ENCODE measurements around the gene TTLL5. TPM values are rescaled to one million over a fixed set of nuclear protein-coding genes. Genes with fewer than 3 reads are reported as not detected.

Gene TTLL5
- total and polyA plus RNA-seq, 10 of the 15 experiments (the other 5 are each of a cell fraction or from before 2014, with no cell fraction given), result 3.2 to 25.9 (median 13.8) TPM

DNA sequence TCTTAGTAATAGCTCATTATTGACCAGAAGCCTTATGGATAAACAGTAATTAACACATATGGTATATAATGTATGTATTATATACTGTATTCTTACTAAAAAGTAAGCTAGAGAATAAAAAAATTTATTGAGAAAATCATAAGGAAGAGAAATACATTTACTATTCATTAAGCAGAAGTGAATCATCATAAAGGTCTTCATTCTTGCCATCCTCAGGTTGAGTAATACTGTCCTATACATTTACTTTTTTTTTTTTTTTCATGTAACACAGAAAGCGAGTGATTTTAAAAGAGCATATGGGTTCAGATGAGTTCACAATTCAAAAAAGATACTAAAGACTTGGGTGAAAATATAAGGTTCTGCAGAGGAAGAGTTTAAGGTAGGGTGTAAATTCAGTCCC is 168.3 kb downstream of the TTLL5 start:
- Histone ChIP-seq H3K4me2 (ENCODE audit: control insufficient read depth, insufficient read depth) (no peak overlapping the region), H3K27ac (ENCODE audit: control insufficient read depth, insufficient read depth) (no peak overlapping the region), H3K9ac (ENCODE audit: control insufficient read depth, insufficient read depth, low read length) (no peak overlapping the region), H3K27me3 (replicated peaks in 1 of 2; ENCODE audit: control insufficient read depth in 2 of 2, insufficient read depth in 2 of 2, low read length in 1 of 2) (no peaks in the 10 kb centered on the region), H3K79me2 (ENCODE audit: control insufficient read depth, insufficient read depth, low read length) (no peaks in the 10 kb centered on the region), H3K4me3 (no peak overlapping the region), H3K9me3 (replicated peaks; ENCODE audit: control insufficient read depth, insufficient read depth, low read length) (no peaks in the 10 kb centered on the region), H3K36me3 (ENCODE audit: control insufficient read depth in 2 of 2, insufficient read depth in 2 of 2, low read length in 1 of 2) (0 out of 4 replicates have a peak, but pooled peaks cover 0 to 5% of the 10 kb centered on the region in 2 experiments), H4K20me1 (ENCODE audit: control insufficient read depth, insufficient read depth) (no peaks in the 10 kb centered on the region), H2AFZ (ENCODE audit: control insufficient read depth, low read depth, low read length) (no peak overlapping the region), H3K4me1 (ENCODE audit: control insufficient read depth, insufficient read depth, low read length) (peaks cover 12% of the 10 kb centered on the region)
- RAD21 ChIA-PET (ENCODE audit: unreplicated experiment), result interaction anchor here (1.2 kb wide), 1 partner anchor 120 kb away, joined by 3 read pairs; no protein-coding TSS in a partner anchor
- POLR2A ChIA-PET, result interaction anchor here (0.7 kb wide), 1 partner anchor 212 kb away, joined by 3 read pairs; no protein-coding TSS in a partner anchor
- DNase-seq (ENCODE audit: low read depth, low spot score) (no peak), ATAC-seq (no peak), FAIRE-seq (no peak)
- no TSS peak for BruUV-seq (replicated peaks)
- SMC1A ChIA-PET (ENCODE audit: uncharacterized antibody, unreplicated experiment), result interaction anchor here (0.5 to 1.6 kb wide), 4 partner anchors 18 to 558 kb away, joined by 3 to 7 read pairs (median 4); no protein-coding TSS in a partner anchor
- CTCF ChIA-PET, result interaction anchor here (1.0 to 2.0 kb wide), 4 partner anchors 35 to 120 kb away, joined by 3 to 6 read pairs (median 4); no protein-coding TSS in a partner anchor
- in situ Hi-C loops (cut with MboI), result no loop called here
- WGBS (ENCODE audit: insufficient coverage, insufficient replicate concordance, low lambda C conversion rate, missing lambda C conversion rate), result 100% methylated on average over 1 of the region's 1 CpG
- intact Hi-C loops (cut with micrococcal nuclease; ENCODE audit: unreplicated experiment), result no loop called here
- TF ChIP-seq, protein P1, sequence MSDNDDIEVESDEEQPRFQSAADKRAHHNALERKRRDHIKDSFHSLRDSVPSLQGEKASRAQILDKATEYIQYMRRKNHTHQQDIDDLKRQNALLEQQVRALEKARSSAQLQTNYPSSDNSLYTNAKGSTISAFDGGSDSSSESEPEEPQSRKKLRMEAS (IDR thresholded peaks at IDR 0.05; ENCODE audit: low read depth, low read length), result no peak
- TF ChIP-seq STAT1 (conservative IDR thresholded peaks at IDR 0.05) (no peak), MTA2 (IDR thresholded peaks at IDR 0.05; ENCODE audit: low read depth) (no peak), CREB1 (IDR thresholded peaks at IDR 0.05; ENCODE audit: low read depth) (no peak), IKZF1 (conservative IDR thresholded peaks at IDR 0.05) (no peak), POU2F2 (IDR thresholded peaks at IDR 0.05; ENCODE audit: borderline replicate concordance, low read depth, low read length) (no peak), POLR2AphosphoS2 (IDR thresholded peaks at IDR 0.05; ENCODE audit: low read depth, low read length) (no peak), CUX1 (IDR thresholded peaks at IDR 0.05; ENCODE audit: insufficient replicate concordance, low read depth, low read length) (no peak), IRF4 (IDR thresholded peaks at IDR 0.05; ENCODE audit: low read depth, low read length) (no peak), IKZF2 (IDR thresholded peaks at IDR 0.05) (no peak), FOXK2 (IDR thresholded peaks at IDR 0.05) (no peak), PML (IDR thresholded peaks at IDR 0.05; ENCODE audit: low read length) (no peak), ASH2L (IDR thresholded peaks at IDR 0.05; ENCODE audit: borderline replicate concordance, low read depth) (no peak), NRF1 (conservative IDR thresholded peaks at IDR 0.05; ENCODE audit: low read depth, low read length) (no peak)
- TF ChIP-seq, protein P2, sequence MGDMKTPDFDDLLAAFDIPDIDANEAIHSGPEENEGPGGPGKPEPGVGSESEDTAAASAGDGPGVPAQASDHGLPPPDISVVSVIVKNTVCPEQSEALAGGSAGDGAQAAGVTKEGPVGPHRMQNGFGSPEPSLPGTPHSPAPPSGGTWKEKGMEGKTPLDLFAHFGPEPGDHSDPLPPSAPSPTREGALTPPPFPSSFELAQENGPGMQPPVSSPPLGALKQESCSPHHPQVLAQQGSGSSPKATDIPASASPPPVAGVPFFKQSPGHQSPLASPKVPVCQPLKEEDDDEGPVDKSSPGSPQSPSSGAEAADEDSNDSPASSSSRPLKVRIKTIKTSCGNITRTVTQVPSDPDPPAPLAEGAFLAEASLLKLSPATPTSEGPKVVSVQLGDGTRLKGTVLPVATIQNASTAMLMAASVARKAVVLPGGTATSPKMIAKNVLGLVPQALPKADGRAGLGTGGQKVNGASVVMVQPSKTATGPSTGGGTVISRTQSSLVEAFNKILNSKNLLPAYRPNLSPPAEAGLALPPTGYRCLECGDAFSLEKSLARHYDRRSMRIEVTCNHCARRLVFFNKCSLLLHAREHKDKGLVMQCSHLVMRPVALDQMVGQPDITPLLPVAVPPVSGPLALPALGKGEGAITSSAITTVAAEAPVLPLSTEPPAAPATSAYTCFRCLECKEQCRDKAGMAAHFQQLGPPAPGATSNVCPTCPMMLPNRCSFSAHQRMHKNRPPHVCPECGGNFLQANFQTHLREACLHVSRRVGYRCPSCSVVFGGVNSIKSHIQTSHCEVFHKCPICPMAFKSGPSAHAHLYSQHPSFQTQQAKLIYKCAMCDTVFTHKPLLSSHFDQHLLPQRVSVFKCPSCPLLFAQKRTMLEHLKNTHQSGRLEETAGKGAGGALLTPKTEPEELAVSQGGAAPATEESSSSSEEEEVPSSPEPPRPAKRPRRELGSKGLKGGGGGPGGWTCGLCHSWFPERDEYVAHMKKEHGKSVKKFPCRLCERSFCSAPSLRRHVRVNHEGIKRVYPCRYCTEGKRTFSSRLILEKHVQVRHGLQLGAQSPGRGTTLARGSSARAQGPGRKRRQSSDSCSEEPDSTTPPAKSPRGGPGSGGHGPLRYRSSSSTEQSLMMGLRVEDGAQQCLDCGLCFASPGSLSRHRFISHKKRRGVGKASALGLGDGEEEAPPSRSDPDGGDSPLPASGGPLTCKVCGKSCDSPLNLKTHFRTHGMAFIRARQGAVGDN (IDR thresholded peaks at IDR 0.05), result no peak
